ENCODE measurements around the gene CALHM1. TPM values are rescaled to one million over a fixed set of nuclear protein-coding genes. Genes with fewer than 3 reads are reported as not detected.

Gene CALHM1
- total and polyA plus RNA-seq, 2 of the 8 experiments (the other 6 are each of a cell fraction or from before 2014, with no cell fraction given), result 0.29 to 0.34 TPM

- peak within 1 kb of the TSS; percentile 35 to 87 for H3K4me2 ChIP-seq (ENCODE audit: insufficient read depth in 1 of 2, low read depth in 2 of 2, low read length in 2 of 2)
- H4K8ac ChIP-seq (ENCODE audit: extremely low read depth, insufficient read depth, low read length), result peak within 1 kb of the TSS; percentile 84
- CTCF ChIA-PET (ENCODE audit: partially characterized antibody), result interaction anchor here (0.6 to 5.8 kb wide), 13 partner anchors 10 to 113 kb away, joined by 3 to 47 read pairs (median 4); partner anchors contain the start of gene CALHM3
- no peak within 1 kb of the TSS for H2AK5ac ChIP-seq (ENCODE audit: low read depth, low read length)
- no peak within 1 kb of the TSS for H3K14ac ChIP-seq (ENCODE audit: insufficient read length)
- H3K4me1 ChIP-seq (replicated peaks in 1 of 4; ENCODE audit: control insufficient read depth in 3 of 4, insufficient read depth in 4 of 4, low read length in 3 of 4), result peaks cover 0 to 15% (median 4%) of the 10 kb centered on the region in 4 experiments; a peak in 5 of 7 replicates
- H3K79me2 ChIP-seq (ENCODE audit: control insufficient read depth in 1 of 2, insufficient read depth in 2 of 2, low read length in 2 of 2), result no peaks in the 10 kb centered on the region
- no peak within 1 kb of the TSS for H3K23ac ChIP-seq (ENCODE audit: insufficient read length)
- no peak within 1 kb of the TSS for H4K5ac ChIP-seq (ENCODE audit: insufficient read length, low read depth, low read length)
- FAIRE-seq (no peak), DNase-seq (ENCODE audit: low read depth in 1 of 2, low spot score in 2 of 2) (peak in 1 of 2 experiments; percentile 72)
- H3K4ac ChIP-seq (replicated peaks; ENCODE audit: insufficient read length, low read depth, low read length), result no peak within 1 kb of the TSS
- H3K23me2 ChIP-seq (ENCODE audit: low read depth, low read length), result peaks cover 3% of the 10 kb centered on the region; the same call in 1 of the 2 replicates
- H2AFZ ChIP-seq (ENCODE audit: low read length), result no peak within 1 kb of the TSS
- no peak within 1 kb of the TSS; a peak in 2 of 7 replicates for H3K9ac ChIP-seq (replicated peaks in 1 of 4; ENCODE audit: extremely low read depth in 1 of 4, low read depth in 3 of 4, low read length in 3 of 4)
- H4K91ac ChIP-seq (replicated peaks; ENCODE audit: insufficient read length, low read length), result peak within 1 kb of the TSS; percentile 50
- H3K27ac ChIP-seq (ENCODE audit: low read depth, low read length), result no peak within 1 kb of the TSS
- H3K27me3 ChIP-seq (replicated peaks in 1 of 4; ENCODE audit: control insufficient read depth in 3 of 4, extremely low read depth in 1 of 4, insufficient read depth in 3 of 4, low read length in 3 of 4), result no peaks in the 10 kb centered on the region; a peak in 2 of 7 replicates
- no peaks in the 10 kb centered on the region for H3K79me1 ChIP-seq (ENCODE audit: low read depth, low read length)
- no peak within 1 kb of the TSS for H2BK20ac ChIP-seq (ENCODE audit: low read length)
- peaks cover 0 to 7% (median 5%) of the 10 kb centered on the region in 4 experiments; a peak in 3 of 8 replicates for H3K36me3 ChIP-seq (ENCODE audit: control insufficient read depth in 2 of 4, insufficient read depth in 4 of 4, low read length in 3 of 4)
- H2BK5ac ChIP-seq (ENCODE audit: low read depth, low read length), result no peak within 1 kb of the TSS
- peak within 1 kb of the TSS; percentile 32; the same call in 1 of the 2 replicates for H3K18ac ChIP-seq (ENCODE audit: extremely low read depth, low read length)
- peaks cover 3 to 5% of the 10 kb centered on the region in 2 experiments for H4K20me1 ChIP-seq (replicated peaks in 1 of 2; ENCODE audit: control insufficient read depth in 1 of 2, insufficient read depth in 2 of 2, low read length in 2 of 2)
- 44% methylated on average over 22 of the region's 32 CpGs; no CpG with 5 or more reads in 1 of the 2 experiments for WGBS, 2 experiments (ENCODE audit: extremely low coverage in 1 of 2, insufficient coverage in 1 of 2, insufficient read length in 1 of 2, insufficient replicate concordance in 2 of 2, low coverage in 1 of 2, low lambda C conversion rate in 2 of 2, missing lambda C conversion rate in 1 of 2)
- no peak within 1 kb of the TSS for H2BK120ac ChIP-seq (replicated peaks; ENCODE audit: low read depth, low read length)
- H3K9me3 ChIP-seq (ENCODE audit: insufficient read depth in 2 of 2, low read depth in 1 of 2, low read length in 1 of 2), result no peaks in the 10 kb centered on the region
- H3K4me3 ChIP-seq (ENCODE audit: extremely low read depth in 1 of 4, insufficient read depth in 2 of 4, low read depth in 3 of 4, low read length in 4 of 4), result peak within 1 kb of the TSS; percentile 5 to 61 (median 44); a peak in 7 of 8 replicates
- H2BK15ac ChIP-seq (ENCODE audit: low read length), result 0 out of 2 replicates have a peak within 1 kb of the TSS, but pooled peaks have one; percentile 72
- H3K56ac ChIP-seq (replicated peaks; ENCODE audit: insufficient read length, low read depth, low read length), result no peak within 1 kb of the TSS
- no peak within 1 kb of the TSS for H2BK12ac ChIP-seq (ENCODE audit: low read depth, low read length)
- POLR2A ChIA-PET (ENCODE audit: partially characterized antibody), result interaction anchor here (0.8 to 3.2 kb wide), 6 partner anchors 8 to 37 kb away, joined by 3 to 12 read pairs (median 4); no protein-coding TSS in a partner anchor
- no peak for TF ChIP-seq EP300 (IDR thresholded peaks at IDR 0.05; ENCODE audit: borderline replicate concordance in 1 of 2, low read depth in 2 of 2, low read length in 2 of 2)
- no peak for TF ChIP-seq BCL11A (IDR thresholded peaks at IDR 0.05; ENCODE audit: low read depth in 2 of 2, low read length in 2 of 2)
- no peak for TF ChIP-seq RBBP5 (IDR thresholded peaks at IDR 0.05; ENCODE audit: borderline replicate concordance, low read depth, low read length)
- TF ChIP-seq GABPA (IDR thresholded peaks at IDR 0.05; ENCODE audit: borderline replicate concordance, insufficient read depth, low read length), result no peak
Measured at GRCh38 chr10:103451831-103452505, 6.7 kb downstream of the CALHM1 start, which contains the start of gene CALHM2. Gene CALHM2 (minus strand): TSS chr10:103452370. CDS start chr10:103449941, 2,429 bp downstream.

All from H1 (cell line).